GM23338 (cell line): ENCODE results near the gene ST7L. TPM values are rescaled to one million over a fixed set of nuclear protein-coding genes. Genes with fewer than 3 reads are reported as not detected.

Experiments
- ATAC-seq: fragments of 200-7000 bp; cut with Tn5 transposase; 3 replicates; pipeline ENCODE4 v1.9.1; 2020
- DNase-seq: peaks from one replicate; pipeline ENCODE4 v3.0.0-alpha.2; 2015; ENCODE audit warnings: low spot score
- H2AFZ ChIP-seq: fragments of 200-600 bp; sonication (generic); 2 replicates; pipeline ENCODE4 v1.8.0; 2016; ENCODE audit warnings: antibody characterized with exemption, mild to moderate bottlenecking, moderate library complexity
- H3F3A ChIP-seq: fragments of 200-600 bp; sonication (generic); replicated peaks from 2 replicates; pipeline ENCODE4 v1.8.0; 2017; ENCODE audit warnings: antibody characterized with exemption, mixed run types, low read depth
- H3K27ac ChIP-seq: fragments of 200-600 bp; sonication (generic); 2 replicates; pipeline ENCODE4 v1.6.1; 2016; ENCODE audit warnings: low read depth
- H3K27me3 ChIP-seq: fragments of 200-600 bp; sonication (generic); 2 replicates; pipeline ENCODE4 v1.8.0; 2016; ENCODE audit warnings: mild to moderate bottlenecking, mixed run types, moderate library complexity; ENCODE audit not compliant: insufficient read depth
- H3K36me3 ChIP-seq: fragments of 200-600 bp; sonication (generic); 2 replicates; pipeline ENCODE4 v1.8.0; 2016; ENCODE audit warnings: mild to moderate bottlenecking; ENCODE audit not compliant: insufficient read depth
- H3K4me1 ChIP-seq: fragments of 200-600 bp; sonication (generic); 2 replicates; pipeline ENCODE4 v1.8.0; 2016; ENCODE audit warnings: mild to moderate bottlenecking, moderate library complexity; ENCODE audit not compliant: insufficient read depth
- H3K4me2 ChIP-seq: fragments of 200-600 bp; sonication (generic); 2 replicates; pipeline ENCODE4 v1.7.1; 2017; ENCODE audit warnings: mixed run types
- H3K4me3 ChIP-seq: fragments of 200-600 bp; sonication (generic); 2 replicates; pipeline ENCODE4 v1.6.1; 2016; ENCODE audit warnings: mixed run types
- H3K79me2 ChIP-seq: fragments of 200-600 bp; sonication (generic); replicated peaks from 2 replicates; pipeline ENCODE4 v1.8.0; 2017; ENCODE audit warnings: mild to moderate bottlenecking; ENCODE audit not compliant: insufficient read depth
- H3K9me2 ChIP-seq: fragments of 200-600 bp; sonication (generic); 2 replicates; pipeline ENCODE4 v1.8.0; 2017; ENCODE audit not compliant: insufficient read depth
- H4K20me1 ChIP-seq: fragments of 200-600 bp; sonication (generic); replicated peaks from 2 replicates; pipeline ENCODE4 v1.8.0; 2017; ENCODE audit warnings: mild to moderate bottlenecking; ENCODE audit not compliant: insufficient read depth
- H3K27ac Mint-ChIP-seq: 2 replicates; pipeline ENCODE4 v1.8.0; 2020; ENCODE audit warnings: inconsistent platforms, mild to moderate bottlenecking, moderate library complexity, mixed read lengths
- H3K27me3 Mint-ChIP-seq: 3 replicates; pipeline ENCODE4 v1.8.0; 2022; ENCODE audit warnings: low read depth, mild to moderate bottlenecking, moderate library complexity, mixed read lengths, inconsistent platforms; ENCODE audit not compliant: insufficient read depth, poor library complexity
- H3K36me3 Mint-ChIP-seq: 3 replicates; pipeline ENCODE4 v1.8.0; 2021; ENCODE audit warnings: low read depth, mild to moderate bottlenecking, inconsistent platforms, moderate library complexity, mixed read lengths
- H3K4me1 Mint-ChIP-seq: 3 replicates; pipeline ENCODE4 v1.8.0; 2020; ENCODE audit warnings: mild to moderate bottlenecking, inconsistent platforms, mixed read lengths
- H3K4me3 Mint-ChIP-seq: 3 replicates; pipeline ENCODE4 v1.8.0; 2021; ENCODE audit warnings: moderate library complexity, mild to moderate bottlenecking, inconsistent platforms, mixed read lengths
- H3K9me3 Mint-ChIP-seq: 3 replicates; pipeline ENCODE4 v1.8.0; 2020; ENCODE audit warnings: moderate library complexity, mild to moderate bottlenecking, inconsistent platforms, mixed read lengths
- CTCF ChIP-seq, 2 experiments: fragments of 200-600 bp in 1 of 2; sonication (generic) in 1 of 2; conservative IDR thresholded peaks; 2 replicates each; pipeline versions ENCODE4 v1.5.1 to v1.6.1; 2016 to 2017; ENCODE audit warnings: antibody characterized with exemption in 2 of 2, low read depth in 2 of 2, mild to moderate bottlenecking in 2 of 2, moderate library complexity in 1 of 2
- ETS1 ChIP-seq: IDR thresholded peaks from 2 replicates; pipeline ENCODE4 v1.6.1; 2016; ENCODE audit warnings: antibody characterized with exemption
- EZH2 ChIP-seq: fragments of 200-600 bp; sonication (generic); IDR thresholded peaks from one replicate; pipeline ENCODE4 v1.8.0; 2017; ENCODE audit warnings: antibody characterized with exemption, mild to moderate bottlenecking, low read depth; ENCODE audit not compliant: unreplicated experiment
- EZH2phosphoT487 ChIP-seq: fragments of 200-600 bp; sonication (generic); IDR thresholded peaks from one replicate; pipeline ENCODE4 v1.8.1; 2018; ENCODE audit warnings: antibody characterized with exemption; ENCODE audit not compliant: unreplicated experiment
- JUNB ChIP-seq: IDR thresholded peaks from one replicate; pipeline ENCODE4 v1.6.1; 2016; ENCODE audit warnings: antibody characterized with exemption; ENCODE audit not compliant: unreplicated experiment
- NANOG ChIP-seq: IDR thresholded peaks from 2 replicates; pipeline ENCODE4 v1.6.1; 2016; ENCODE audit warnings: antibody characterized with exemption, borderline replicate concordance
- POLR2AphosphoS5 ChIP-seq: IDR thresholded peaks from 2 replicates; pipeline ENCODE4 v1.6.1; 2016; ENCODE audit warnings: antibody characterized with exemption, low read depth
- ZNF114 ChIP-seq: fragments of 250-450 bp; sonication (Bioruptor Pico); IDR thresholded peaks from 2 replicates; pipeline ENCODE4 v1.5.0; 2020; ENCODE audit warnings: mild to moderate bottlenecking, moderate library complexity
- ZNF331 ChIP-seq: fragments of 250-450 bp; sonication (Bioruptor Pico); IDR thresholded peaks from 2 replicates; pipeline ENCODE4 v1.5.0; 2020; ENCODE audit warnings: low read depth, mild to moderate bottlenecking, moderate library complexity
- polyA plus RNA-seq: library from polyadenylated mRNA; unstranded; fragments of >200 nt; fragmentation: Nextera tagmentation; extraction: Ambion mirVana; gene quantifications from 2 replicates; pipeline ENCODE4 v1.2.1, GENCODE V29; 2016
- total RNA-seq: library from RNA; depleted of rRNA; stranded (reverse); fragments of >200 nt; shearing (Covaris generic); gene quantifications from 2 replicates; pipeline ENCODE4 v1.2.3, GENCODE V29; 2014
- TF ChIP-seq, protein P1 (sequence below): fragments of 250-450 bp; sonication (Bioruptor Pico); IDR thresholded peaks from 2 replicates; pipeline ENCODE4 v1.5.0; 2020; ENCODE audit warnings: mild to moderate bottlenecking, moderate library complexity

Gene ST7L
- total and polyA plus RNA-seq, 2 experiments from 2014 or later = 18.2 to 21.0 TPM

GRCh38 chr1:112628516-112628915 is 9.6 kb upstream of the ST7L start:
- peaks cover 76% of the 10 kb centered on the region for H4K20me1 ChIP-seq
- peaks cover 3% of the 10 kb centered on the region for H3K27me3 Mint-ChIP-seq
- TF ChIP-seq EZH2 = no peak
- TF ChIP-seq ETS1 = no peak
- no peak for TF ChIP-seq ZNF114 (CRISPR knock-in tag)
- no peak for TF ChIP-seq POLR2AphosphoS5
- no peak for TF ChIP-seq ZNF331 (CRISPR knock-in tag)
- no peak for TF ChIP-seq CTCF (conservative IDR thresholded peaks at IDR 0.05; ENCODE audit: low read depth in 2 of 2)
- TF ChIP-seq NANOG = no peak
- TF ChIP-seq, protein P1, sequence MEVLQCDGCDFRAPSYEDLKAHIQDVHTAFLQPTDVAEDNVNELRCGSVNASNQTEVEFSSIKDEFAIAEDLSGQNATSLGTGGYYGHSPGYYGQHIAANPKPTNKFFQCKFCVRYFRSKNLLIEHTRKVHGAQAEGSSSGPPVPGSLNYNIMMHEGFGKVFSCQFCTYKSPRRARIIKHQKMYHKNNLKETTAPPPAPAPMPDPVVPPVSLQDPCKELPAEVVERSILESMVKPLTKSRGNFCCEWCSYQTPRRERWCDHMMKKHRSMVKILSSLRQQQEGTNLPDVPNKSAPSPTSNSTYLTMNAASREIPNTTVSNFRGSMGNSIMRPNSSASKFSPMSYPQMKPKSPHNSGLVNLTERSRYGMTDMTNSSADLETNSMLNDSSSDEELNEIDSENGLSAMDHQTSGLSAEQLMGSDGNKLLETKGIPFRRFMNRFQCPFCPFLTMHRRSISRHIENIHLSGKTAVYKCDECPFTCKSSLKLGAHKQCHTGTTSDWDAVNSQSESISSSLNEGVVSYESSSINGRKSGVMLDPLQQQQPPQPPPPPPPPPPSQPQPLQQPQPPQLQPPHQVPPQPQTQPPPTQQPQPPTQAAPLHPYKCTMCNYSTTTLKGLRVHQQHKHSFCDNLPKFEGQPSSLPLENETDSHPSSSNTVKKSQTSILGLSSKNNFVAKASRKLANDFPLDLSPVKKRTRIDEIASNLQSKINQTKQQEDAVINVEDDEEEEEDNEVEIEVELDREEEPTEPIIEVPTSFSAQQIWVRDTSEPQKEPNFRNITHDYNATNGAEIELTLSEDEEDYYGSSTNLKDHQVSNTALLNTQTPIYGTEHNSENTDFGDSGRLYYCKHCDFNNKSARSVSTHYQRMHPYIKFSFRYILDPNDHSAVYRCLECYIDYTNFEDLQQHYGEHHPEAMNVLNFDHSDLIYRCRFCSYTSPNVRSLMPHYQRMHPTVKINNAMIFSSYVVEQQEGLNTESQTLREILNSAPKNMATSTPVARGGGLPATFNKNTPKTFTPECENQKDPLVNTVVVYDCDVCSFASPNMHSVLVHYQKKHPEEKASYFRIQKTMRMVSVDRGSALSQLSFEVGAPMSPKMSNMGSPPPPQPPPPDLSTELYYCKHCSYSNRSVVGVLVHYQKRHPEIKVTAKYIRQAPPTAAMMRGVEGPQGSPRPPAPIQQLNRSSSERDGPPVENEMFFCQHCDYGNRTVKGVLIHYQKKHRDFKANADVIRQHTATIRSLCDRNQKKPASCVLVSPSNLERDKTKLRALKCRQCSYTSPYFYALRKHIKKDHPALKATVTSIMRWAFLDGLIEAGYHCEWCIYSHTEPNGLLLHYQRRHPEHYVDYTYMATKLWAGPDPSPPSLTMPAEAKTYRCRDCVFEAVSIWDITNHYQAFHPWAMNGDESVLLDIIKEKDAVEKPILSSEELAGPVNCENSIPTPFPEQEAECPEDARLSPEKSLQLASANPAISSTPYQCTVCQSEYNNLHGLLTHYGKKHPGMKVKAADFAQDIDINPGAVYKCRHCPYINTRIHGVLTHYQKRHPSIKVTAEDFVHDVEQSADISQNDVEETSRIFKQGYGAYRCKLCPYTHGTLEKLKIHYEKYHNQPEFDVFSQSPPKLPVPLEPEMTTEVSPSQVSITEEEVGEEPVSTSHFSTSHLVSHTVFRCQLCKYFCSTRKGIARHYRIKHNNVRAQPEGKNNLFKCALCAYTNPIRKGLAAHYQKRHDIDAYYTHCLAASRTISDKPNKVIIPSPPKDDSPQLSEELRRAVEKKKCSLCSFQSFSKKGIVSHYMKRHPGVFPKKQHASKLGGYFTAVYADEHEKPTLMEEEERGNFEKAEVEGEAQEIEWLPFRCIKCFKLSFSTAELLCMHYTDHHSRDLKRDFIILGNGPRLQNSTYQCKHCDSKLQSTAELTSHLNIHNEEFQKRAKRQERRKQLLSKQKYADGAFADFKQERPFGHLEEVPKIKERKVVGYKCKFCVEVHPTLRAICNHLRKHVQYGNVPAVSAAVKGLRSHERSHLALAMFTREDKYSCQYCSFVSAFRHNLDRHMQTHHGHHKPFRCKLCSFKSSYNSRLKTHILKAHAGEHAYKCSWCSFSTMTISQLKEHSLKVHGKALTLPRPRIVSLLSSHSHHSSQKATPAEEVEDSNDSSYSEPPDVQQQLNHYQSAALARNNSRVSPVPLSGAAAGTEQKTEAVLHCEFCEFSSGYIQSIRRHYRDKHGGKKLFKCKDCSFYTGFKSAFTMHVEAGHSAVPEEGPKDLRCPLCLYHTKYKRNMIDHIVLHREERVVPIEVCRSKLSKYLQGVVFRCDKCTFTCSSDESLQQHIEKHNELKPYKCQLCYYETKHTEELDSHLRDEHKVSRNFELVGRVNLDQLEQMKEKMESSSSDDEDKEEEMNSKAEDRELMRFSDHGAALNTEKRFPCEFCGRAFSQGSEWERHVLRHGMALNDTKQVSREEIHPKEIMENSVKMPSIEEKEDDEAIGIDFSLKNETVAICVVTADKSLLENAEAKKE (CRISPR knock-in tag) = no peak
- TF ChIP-seq EZH2phosphoT487 = no peak
- no peak for TF ChIP-seq JUNB

More at GRCh38 chr1:112628516-112628915, 9.6 kb upstream of the ST7L start:
- H3K27ac ChIP-seq = no peak overlapping the region; the same call in 1 of the 2 replicates
- H3K27me3 ChIP-seq = no peaks in the 10 kb centered on the region
- H3K36me3 ChIP-seq = 0 out of 2 replicates have a peak, but pooled peaks cover 3% of the 10 kb centered on the region
- H3K9me2 ChIP-seq = no peaks in the 10 kb centered on the region
- H3K4me3 Mint-ChIP-seq = no peak overlapping the region
- H3K4me1 Mint-ChIP-seq = no peaks in the 10 kb centered on the region
- ATAC-seq (no peak), DNase-seq (no peak)
- no peak overlapping the region for H3K4me3 ChIP-seq
- no peak overlapping the region for H2AFZ ChIP-seq
- no peaks in the 10 kb centered on the region for H3K9me3 Mint-ChIP-seq
- no peak overlapping the region for H3K27ac Mint-ChIP-seq
- peaks cover 100% of the 10 kb centered on the region for H3K79me2 ChIP-seq
- H3F3A ChIP-seq = no peaks in the 10 kb centered on the region
- no peaks in the 10 kb centered on the region for H3K36me3 Mint-ChIP-seq
- H3K4me1 ChIP-seq = no peaks in the 10 kb centered on the region; the same call in 1 of the 2 replicates
- no peak overlapping the region for H3K4me2 ChIP-seq
